Fibroblast of peridontal ligament (primary cell): Measurements from ENCODE around the gene LSM4.
"Not testable (repeated sequence)": the region's sequence is repeated elsewhere in the genome, so short reads cannot be mapped to it uniquely, and the experiment has no call there.

ENCODE experiments used
- DNase-seq: peaks from one replicate; pipeline ENCODE4 v3.0.0-alpha.2; 2010; ENCODE audit errors: extremely low read depth

LSM4 gene

DNA sequence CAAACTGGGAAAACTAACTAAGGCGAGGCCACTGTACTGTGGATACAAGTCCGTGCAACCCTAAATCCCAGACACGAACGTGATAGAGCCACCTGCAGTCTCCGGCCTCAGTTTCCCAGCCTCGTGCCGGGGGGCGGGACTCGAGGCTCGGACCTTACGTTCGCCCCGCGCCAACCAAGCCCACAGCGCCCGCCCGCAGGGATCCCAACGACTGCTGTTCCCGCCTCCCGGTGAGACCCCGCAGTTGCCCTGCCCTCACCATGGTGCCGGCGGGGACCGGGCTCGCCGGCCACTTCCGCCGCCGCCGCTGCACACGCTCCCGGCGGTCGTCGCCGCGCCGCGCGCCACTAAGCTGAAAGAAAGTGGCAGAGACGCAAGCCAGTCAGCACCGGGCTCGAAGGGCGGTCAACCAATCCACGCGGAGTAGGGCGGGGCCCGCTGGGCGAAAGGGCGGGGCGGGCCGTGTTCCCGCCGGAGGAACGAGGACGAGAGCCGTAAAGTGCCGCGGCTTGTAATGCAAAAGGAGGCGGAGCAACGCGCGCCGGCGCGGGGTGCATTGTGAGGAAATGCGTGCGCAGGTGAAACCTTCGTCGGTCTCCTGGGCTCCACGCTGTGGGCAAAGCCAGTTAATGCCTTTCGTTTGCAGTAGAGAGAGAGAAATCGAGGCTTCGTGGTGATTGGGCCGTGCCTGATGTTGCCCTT, at the start of gene LSM4:
TSS of gene LSM4 (minus strand) at position 318 of the 702 bp plus-strand sequence. CDS start at position 262, 56 bp downstream.
- peak; percentile 92 for DNase-seq

DNA sequence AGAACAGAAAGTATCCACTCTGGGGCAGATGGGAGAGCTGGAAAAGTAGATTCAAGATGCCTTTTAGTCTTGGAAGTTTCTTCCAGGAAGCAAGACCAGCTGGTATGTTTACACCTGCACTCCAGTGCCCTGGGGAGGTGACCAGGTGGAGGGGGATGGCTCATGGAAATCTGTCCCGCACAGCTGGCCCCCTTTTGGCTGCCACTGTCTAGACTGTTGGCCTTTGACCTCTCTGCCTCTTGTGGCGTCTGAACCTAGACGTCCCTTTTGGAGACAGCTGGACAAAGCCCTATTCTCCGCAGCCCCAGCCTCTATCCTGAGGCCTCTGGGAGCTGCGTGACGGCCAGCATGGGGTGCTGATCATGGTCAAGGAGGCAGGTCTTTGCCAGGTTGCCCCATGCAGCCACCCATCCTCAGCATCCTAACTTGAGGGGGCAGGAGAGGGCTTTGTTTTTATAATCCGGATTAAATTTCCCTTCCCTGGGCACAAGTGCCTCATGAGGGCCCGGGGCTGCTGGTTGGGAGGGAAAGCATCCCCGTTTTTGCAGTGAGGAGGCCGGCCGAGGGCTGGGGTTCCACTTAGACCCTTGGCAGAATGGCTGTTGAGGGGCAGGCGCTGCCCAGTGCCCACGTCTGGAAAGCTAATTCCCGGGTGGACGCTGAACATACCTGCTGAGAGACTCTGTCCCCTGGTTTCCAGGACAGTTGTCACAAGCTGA, 45.8 kb upstream of the LSM4 start:
- DNase-seq = no peak

DNA sequence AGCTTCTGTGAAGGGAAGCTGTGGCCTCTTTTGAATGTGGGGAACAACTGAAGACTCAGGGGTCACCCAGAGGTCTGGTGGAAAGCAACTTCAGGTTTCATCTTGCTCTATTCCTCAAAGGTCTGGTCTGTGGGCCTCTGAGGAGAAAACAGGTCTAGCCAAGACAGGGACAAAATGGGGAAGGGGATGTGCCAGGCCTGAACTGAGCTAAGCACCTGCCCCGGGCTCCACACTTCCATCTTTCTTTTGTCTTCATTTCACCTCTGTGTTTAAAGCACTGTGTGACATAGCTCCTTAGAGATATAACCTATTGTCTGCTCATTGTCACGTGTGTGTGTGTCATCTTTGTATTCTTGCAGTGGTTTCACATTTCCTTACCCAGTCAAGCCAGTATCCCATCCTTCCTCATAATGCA, 43.2 kb upstream of the LSM4 start:
- DNase-seq = no peak

DNA sequence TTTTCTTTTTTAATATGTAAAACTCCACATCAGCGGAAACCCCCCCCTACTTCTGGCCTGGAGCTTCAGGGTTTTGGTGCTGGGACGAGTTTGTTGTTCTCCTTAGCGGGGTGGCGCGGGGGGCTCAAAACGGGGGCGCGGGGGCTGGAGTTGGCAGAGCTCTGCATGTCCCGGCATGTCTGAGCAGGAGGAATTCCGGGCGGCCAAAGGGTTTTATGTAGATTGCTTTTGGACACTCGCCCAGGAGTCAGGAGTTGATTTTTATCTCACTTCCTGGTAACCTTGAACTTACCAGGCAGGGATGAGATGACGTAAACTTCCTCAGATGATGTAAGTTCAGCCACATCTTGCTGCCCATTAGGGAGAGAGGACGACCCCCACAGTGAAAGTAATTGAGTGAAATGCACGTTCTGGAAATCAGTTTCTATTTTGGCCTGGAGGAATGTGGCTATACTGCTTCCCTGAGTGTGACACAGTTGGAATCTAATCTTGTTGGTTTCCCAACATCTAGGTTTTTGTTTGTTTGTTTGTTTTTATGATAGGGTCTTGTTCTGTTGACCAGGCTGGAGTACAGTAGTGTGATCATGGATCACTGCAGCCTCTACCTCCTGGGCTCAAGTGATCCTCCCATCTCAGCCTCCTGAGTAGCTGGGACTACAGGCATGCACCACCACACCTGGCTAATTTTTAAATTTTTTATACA, 42.1 kb upstream of the LSM4 start:
- peak; percentile 100 for DNase-seq

DNA sequence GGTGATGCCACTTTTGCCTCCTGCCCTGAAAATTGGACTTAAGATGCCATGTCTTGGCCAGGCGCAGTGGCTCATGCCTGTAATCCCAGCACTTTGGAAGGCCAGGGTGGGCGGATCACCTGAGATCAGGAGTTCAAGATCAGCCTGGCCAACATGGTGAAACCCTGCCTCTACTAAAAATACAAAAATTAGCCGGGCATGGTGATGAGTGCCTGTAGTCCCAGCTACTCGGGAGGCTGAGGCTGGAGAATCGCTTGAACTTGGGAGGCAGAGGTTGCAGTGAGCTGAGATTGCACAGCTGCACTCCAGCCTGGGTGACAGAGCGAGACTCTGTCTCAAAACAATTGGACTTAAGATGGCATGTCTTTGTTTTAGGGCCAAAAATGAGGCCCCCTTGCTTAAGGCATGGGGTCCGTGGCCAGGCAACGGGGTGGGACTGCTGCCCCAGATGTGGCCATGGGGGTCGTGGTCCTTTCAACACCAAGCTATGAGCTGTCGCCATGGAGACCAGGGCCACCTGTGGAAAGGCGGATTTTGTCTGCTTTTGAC, 41.5 kb upstream of the LSM4 start:
- not testable (repeated sequence) for DNase-seq

DNA sequence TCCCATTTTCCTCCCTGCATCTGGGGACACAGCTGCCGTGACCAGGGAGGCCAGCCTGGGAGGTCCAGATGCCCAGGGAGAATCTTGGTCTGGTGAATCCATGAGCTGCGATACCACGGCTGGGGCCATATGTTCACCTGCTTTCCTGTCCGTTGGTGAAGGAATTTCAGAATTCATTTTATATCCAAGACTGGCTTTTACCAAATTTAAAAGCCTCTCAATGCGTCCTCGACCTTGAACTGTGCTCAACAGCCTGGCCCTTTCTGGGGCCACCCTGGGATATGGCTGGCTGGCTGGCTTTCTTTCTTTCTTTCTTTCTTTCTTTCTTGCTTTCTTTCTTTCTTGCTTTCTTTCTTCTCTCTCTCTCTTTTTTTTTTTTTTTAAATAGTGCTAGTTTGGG, 40.9 kb upstream of the LSM4 start:
- DNase-seq = no peak

DNA sequence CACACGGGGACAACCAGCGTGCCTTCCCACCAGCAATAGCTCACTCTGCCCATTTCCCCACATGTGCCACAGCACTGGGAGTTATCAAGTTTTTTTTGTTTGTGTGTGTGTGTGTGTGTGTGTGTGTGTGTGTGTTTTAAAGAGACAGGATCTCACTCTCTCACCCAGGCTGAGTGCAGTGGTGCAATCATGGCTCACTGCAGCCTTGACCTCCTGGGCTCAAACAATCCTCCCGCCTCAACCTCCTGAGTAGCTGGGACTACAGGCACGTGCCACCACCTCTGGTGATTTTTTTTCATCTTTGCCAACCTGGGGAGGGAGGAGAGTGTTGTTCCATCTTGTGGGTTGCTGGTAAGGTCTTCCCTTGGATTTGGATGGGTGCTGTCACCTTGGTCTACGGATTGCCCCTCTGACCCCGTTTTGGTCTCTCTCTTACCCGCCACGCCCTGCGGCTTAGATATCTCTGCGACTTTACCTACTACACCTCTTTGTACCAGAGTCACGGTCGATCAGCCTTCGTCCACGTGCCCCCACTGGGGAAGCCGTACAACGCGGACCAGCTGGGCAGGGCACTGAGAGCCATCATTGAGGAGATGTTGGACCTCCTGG, 40.2 kb upstream of the LSM4 start:
- DNase-seq = no peak

DNA sequence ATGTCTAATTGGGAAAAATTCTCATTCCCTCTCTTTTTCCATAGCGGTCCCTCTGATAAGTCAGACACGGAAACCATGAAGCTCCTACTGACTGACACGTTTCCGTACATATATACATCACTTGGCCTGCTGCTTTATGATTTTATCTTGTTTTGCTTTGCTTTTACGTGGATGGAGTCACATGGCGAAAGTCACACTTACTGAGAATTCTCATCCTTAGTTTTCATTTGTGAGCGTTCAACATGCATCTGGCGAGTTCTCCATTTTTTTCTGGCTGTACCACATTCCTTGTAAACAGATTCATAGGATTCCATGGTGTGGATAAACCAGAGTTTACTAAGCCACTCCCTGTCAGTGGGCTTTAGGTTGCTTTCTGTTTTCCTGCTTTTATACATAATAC, 38.8 kb upstream of the LSM4 start:
- no peak for DNase-seq

DNA sequence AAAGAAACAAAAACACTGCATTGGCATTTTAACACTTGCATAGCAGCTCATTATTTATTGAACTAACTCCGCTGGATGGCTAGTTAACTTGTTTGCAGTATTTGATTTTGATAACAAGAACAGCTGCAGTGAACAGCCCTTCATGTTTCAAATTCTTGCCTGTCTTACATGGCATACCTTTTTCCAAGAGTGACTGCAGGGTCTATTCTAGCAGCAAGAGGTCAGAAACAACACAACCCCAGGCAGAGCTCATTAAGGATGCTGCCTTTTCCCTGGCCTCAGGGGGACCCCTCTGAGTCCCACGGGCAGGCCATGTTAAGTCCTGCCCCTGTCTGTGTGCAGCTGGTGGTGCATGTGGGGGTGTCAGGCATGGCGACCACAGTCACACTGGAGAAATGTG, 34.2 kb upstream of the LSM4 start:
- no peak for DNase-seq

DNA sequence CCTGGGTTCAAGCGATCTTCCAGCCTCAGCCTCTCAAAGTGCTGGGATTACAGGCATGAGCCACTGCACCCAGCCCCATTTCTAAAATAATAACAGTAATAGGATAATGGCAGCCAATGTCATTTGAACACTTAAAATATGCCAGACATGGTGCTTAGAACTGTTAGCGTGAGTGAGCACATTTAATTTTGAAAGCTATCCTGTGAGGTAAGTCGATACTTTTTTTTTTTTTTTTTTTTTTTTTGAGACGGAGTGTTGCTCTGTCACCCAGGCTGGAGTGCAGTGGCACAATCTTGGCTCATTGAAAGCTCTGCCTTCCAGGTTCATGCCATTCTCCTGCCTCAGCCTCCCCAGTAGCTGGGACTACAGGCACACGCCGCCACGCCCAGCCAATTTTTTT, 31.9 kb upstream of the LSM4 start:
- not testable (repeated sequence) for DNase-seq

DNA sequence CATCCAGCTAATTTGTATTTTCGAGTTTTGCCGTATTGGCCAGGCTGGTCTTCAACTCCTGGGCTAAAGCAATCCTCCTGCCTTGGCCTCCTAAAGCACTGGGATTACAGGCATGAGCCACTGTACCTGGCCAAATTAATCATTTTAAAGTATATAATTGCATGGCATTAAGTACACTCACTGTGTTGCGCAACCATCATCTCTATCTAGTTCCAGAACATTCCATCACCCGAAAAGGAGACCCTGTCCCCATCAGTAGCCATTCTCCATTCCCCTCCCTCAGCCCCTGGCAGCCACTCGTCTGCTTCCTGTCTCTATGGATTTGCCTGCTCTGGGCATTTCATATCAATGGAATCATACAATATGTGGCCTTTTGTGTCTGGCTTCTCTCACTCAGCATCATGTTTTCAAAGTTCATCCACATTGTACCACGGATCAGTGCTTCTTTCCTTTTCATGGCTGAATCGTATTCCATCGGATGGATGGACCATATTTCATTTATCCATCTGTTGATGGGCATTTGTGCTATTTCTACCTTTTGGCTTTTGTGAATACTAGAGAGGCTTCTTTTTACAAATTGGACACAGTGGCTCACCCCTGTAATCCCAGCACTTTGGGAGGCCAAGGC, 30.6 kb upstream of the LSM4 start:
- no peak for DNase-seq

DNA sequence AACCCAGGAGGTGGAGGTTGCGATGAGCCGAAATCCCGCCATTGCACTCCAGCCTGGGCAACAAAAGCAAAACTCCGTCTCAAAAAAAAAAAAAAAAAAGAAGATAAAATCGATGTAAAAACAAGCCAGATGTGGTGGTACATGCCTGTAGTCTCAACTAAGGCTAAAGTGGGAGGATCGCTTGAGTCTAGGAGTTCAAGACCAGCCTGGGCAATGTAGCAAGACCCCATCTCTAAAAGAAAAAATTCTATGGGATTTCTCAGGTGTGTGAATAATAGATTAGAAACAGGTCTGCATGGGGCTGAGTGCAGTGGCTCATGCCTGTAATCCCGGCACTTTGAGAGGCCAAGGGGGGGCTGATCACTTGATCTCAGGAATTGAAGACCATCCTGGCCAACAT, 28.7 kb upstream of the LSM4 start:
- DNase-seq = no peak

DNA sequence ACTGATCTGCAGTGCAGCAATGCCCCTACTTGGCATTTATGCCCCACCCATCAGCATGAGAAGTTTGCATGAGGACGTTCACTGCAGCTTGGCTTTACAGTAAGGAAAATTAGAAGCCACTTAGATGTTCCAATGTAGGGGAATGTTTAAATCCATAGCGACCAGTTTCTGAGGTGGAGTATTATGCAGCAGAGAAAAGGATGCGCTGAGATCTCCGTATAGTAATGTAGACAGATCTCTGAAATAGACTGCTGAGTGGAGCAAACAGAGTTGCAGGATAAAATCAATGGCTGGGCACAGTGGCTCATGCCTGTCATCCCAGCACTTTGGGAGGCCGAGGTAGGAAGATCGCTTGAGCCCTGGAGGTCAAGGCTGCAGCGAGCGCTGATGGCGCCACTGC, 27.6 kb upstream of the LSM4 start:
- no peak for DNase-seq

DNA sequence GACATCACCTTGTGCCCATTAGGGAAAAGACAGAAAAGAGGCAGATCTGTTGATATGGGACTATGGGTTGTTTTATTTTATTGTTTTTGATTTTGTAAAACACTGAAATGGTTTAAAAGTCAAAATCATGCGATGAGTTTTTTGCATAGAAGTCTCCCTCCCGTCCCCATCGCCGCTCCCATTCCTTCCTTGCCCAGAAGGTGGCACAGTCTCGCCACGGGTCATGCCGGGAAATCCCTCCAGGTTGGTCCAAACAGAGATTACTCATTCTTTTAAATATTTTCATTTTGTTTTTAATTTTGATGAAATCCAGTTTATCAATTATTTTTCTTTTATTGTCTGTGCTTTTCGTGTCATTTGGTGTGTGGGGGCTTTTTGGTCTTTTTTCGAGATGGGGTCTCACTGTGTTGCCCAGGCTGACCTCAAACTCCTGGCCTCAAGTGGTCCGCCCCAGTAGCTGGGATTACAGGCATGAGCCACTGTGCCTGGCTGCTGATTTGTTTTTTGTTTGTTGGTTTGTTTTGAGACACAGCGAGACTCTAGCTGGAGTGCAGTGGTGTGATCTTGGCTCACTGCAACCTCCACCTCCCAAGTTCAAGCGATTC, 26.8 kb upstream of the LSM4 start:
- DNase-seq = peak; percentile 69

DNA sequence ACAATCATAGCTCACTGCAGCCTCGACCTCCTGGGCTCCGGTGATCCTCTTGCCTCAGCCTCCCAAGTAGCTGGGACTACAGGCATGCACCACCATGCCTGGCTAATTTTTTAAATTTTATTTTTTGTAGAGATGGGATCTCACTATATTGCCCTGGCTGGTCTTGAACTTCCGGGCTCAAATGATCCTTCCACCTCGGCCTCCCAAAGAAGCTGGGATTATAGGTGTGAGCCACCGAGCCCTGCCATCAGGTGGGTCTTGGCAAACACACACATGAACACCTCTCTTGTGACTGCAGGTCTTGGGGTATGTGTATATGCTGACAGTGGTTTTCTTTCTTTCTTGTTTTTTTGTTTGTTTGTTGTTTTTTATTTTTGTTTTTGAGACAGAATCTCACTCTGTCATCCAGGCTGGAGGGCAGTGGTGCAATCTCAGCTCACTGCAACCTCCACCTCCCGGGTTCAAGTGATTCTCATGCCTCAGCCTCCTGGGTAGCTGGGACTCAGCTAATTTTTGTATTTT, 26.0 kb upstream of the LSM4 start:
- not testable (repeated sequence) for DNase-seq

DNA sequence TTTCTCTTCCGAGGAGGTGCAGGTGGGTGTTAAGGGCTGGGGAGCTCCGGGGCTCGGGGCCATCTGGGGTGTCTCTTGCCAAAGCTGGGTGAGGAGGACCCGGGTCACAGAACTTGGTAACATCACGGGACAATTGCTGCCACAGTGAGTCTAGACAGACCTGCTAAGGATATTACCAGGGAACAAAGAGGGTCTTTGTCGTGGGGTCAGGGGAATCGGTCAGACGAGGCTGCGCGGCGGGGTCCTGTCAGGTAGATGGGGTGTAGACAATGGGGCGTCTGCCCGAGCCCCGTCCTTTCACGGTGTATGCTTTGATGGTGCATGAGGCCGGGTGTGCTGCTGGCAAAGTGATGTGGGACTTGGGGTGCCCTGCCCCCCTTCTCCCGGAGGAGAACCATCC, 25.3 kb upstream of the LSM4 start:
- DNase-seq = no peak

DNA sequence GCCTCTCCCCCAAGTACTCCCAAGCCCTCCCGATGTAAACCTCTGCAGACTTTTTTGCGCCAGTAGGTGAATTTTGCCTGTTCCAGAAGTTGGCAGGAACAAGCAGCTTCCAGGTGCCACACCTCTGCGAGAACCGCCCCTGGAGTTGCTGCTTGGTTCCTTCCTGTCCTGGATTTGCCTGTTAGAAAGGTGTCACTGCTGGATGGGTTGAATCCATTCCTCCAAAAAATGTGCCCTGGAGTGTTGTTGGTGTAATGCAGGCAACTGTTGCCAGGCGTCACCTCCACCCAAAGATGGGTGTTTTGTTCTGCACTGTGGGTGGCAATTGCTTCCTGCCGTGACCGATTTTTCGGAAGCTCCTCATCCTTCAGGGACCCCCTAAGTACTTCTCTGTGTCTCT, 23.2 kb upstream of the LSM4 start:
- no peak for DNase-seq

DNA sequence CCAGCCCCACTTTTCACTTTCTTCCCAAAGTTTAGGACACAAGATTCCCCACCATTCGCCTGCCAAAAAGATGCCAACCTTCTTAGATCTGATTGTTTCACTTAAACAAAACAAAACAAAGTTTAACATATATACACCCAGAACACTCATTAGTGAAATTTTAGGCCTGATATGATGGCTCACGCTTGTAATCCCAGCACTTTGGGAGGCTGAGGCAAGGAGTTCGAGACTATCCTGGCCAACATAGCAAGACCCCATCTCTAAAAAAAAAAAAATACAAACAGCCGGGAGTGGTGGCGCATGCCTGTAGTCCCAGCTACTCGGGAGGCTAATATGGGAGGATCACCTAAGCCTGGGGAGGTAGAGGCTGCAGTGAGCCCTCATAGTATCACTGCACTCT, 22.4 kb upstream of the LSM4 start:
- no peak for DNase-seq

DNA sequence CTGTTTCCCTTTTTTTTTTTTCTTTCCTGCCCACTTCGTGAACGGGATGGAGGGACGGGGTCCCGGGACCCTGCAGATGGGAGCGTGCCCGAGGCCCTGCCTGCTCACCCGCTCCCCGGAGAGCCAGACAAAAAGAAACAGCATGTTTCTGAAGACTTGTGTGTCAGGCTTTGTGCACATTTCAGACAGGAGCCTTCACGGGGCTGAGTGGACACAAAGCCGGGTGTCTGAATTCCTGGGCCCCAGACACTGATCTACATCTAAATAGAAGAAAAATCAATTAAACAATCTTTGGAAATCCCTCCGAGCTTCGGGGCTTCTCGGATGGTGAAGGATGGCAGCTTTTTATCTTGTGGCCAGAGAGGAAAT, 21.7 kb upstream of the LSM4 start:
- no peak for DNase-seq

DNA sequence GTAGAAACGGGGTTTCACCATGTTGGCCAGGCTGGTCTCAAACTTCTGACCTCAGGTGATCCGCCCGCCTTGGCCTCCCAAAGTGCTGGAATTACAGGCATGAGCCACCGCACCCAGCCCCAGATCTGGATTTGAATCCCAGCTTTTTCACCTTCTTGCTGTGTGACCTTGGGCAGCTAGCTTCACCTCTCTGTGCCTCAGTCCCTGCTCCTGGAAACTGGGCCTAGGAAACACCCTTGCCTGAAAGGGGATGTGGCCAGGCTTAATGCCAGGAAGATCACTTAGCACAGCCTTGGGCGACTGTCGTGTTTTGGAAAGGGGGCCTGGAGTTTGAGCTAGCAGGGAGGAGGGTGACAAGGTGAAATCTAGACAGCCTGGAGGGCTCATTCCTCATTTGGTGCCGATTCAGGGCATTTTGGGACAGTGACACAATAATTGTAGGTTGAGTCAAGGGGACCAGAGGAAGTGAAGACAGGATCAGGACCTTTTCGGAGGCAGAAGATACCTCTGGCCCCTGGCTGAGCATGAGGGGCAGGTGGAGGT, 19.3 kb upstream of the LSM4 start:
- DNase-seq = no peak
